ENCODE data around the gene SLBP.

SLBP gene

GRCh38 chr4:1663549-1663948 is 48.6 kb downstream of the SLBP start:
- peaks cover 9% of the 10 kb centered on the region for H3K4me1 ChIP-seq (ENCODE audit: control insufficient read depth, insufficient read depth, low read length)
- no peaks in the 10 kb centered on the region for H3K9me3 ChIP-seq (replicated peaks; ENCODE audit: low read length)
- no peaks in the 10 kb centered on the region for H3K27me3 ChIP-seq (ENCODE audit: control insufficient read depth, insufficient read depth, low read length)

GRCh38 chr4:1661695-1662094 is 50.4 kb downstream of the SLBP start:
- Histone ChIP-seq H3K27me3 (ENCODE audit: control insufficient read depth, insufficient read depth, low read length) (no peaks in the 10 kb centered on the region), H3K36me3 (ENCODE audit: insufficient read depth, low read length) (no peaks in the 10 kb centered on the region), H3K4me1 (ENCODE audit: control insufficient read depth, insufficient read depth, low read length) (no peaks in the 10 kb centered on the region), H3K9me3 (replicated peaks; ENCODE audit: low read length) (no peaks in the 10 kb centered on the region), H3K4me3 (ENCODE audit: low read length) (no peak overlapping the region), H3K9ac (ENCODE audit: low read depth, low read length) (no peak overlapping the region), H3K4me2 (ENCODE audit: low read length) (no peak overlapping the region)

More at GRCh38 chr4:1663549-1663948, 48.6 kb downstream of the SLBP start:
- no peak overlapping the region for H3K9ac ChIP-seq (ENCODE audit: low read depth, low read length)
- no peaks in the 10 kb centered on the region for H3K36me3 ChIP-seq (ENCODE audit: insufficient read depth, low read length)
- H3K4me2 ChIP-seq (ENCODE audit: low read length) = no peak overlapping the region
- no peak overlapping the region for H3K4me3 ChIP-seq (ENCODE audit: low read length)

GRCh38 chr4:1660948-1661677 is 51.0 kb downstream of the SLBP start:
- no peaks in the 10 kb centered on the region for H3K4me1 ChIP-seq (ENCODE audit: control insufficient read depth, insufficient read depth, low read length)
- H3K36me3 ChIP-seq (ENCODE audit: insufficient read depth, low read length) = no peaks in the 10 kb centered on the region
- H3K4me3 ChIP-seq (ENCODE audit: low read length) = no peak overlapping the region
- H3K9me3 ChIP-seq (replicated peaks; ENCODE audit: low read length) = no peaks in the 10 kb centered on the region
- H3K27me3 ChIP-seq (ENCODE audit: control insufficient read depth, insufficient read depth, low read length) = no peaks in the 10 kb centered on the region
- no peak overlapping the region for H3K9ac ChIP-seq (ENCODE audit: low read depth, low read length)
- H3K4me2 ChIP-seq (ENCODE audit: low read length) = no peak overlapping the region

- Histone ChIP-seq H3K9me3 (replicated peaks; ENCODE audit: low read length) (no peaks in the 10 kb centered on the region), H3K4me2 (ENCODE audit: low read length) (no peak overlapping the region), H3K27me3 (ENCODE audit: control insufficient read depth, insufficient read depth, low read length) (no peaks in the 10 kb centered on the region), H3K9ac (ENCODE audit: low read depth, low read length) (no peak overlapping the region), H3K36me3 (ENCODE audit: insufficient read depth, low read length) (no peaks in the 10 kb centered on the region), H3K4me3 (ENCODE audit: low read length) (no peak overlapping the region), H3K4me1 (ENCODE audit: control insufficient read depth, insufficient read depth, low read length) (no peaks in the 10 kb centered on the region)
Observed at GRCh38 chr4:1659104-1660043, 52.7 kb downstream of the SLBP start.

GRCh38 chr4:1658581-1658980 is 53.5 kb downstream of the SLBP start:
- no peaks in the 10 kb centered on the region for H3K9me3 ChIP-seq (replicated peaks; ENCODE audit: low read length)
- H3K4me3 ChIP-seq (ENCODE audit: low read length) = no peak overlapping the region
- no peak overlapping the region for H3K4me2 ChIP-seq (ENCODE audit: low read length)
- H3K27me3 ChIP-seq (ENCODE audit: control insufficient read depth, insufficient read depth, low read length) = no peaks in the 10 kb centered on the region
- no peaks in the 10 kb centered on the region for H3K4me1 ChIP-seq (ENCODE audit: control insufficient read depth, insufficient read depth, low read length)
- no peak overlapping the region for H3K9ac ChIP-seq (ENCODE audit: low read depth, low read length)
- H3K36me3 ChIP-seq (ENCODE audit: insufficient read depth, low read length) = no peaks in the 10 kb centered on the region

- Histone ChIP-seq H3K9me3 (replicated peaks; ENCODE audit: low read length) (no peaks in the 10 kb centered on the region), H3K4me2 (ENCODE audit: low read length) (no peak overlapping the region), H3K36me3 (ENCODE audit: insufficient read depth, low read length) (no peaks in the 10 kb centered on the region), H3K9ac (ENCODE audit: low read depth, low read length) (no peak overlapping the region), H3K4me1 (ENCODE audit: control insufficient read depth, insufficient read depth, low read length) (no peaks in the 10 kb centered on the region), H3K4me3 (ENCODE audit: low read length) (no peak overlapping the region), H3K27me3 (ENCODE audit: control insufficient read depth, insufficient read depth, low read length) (no peaks in the 10 kb centered on the region)
Observed at GRCh38 chr4:1658146-1658545, 54.0 kb downstream of the SLBP start.

- no peaks in the 10 kb centered on the region for H3K9me3 ChIP-seq (replicated peaks; ENCODE audit: low read length)
- H3K9ac ChIP-seq (ENCODE audit: low read depth, low read length) = no peak overlapping the region
- no peak overlapping the region for H3K4me2 ChIP-seq (ENCODE audit: low read length)
- H3K36me3 ChIP-seq (ENCODE audit: insufficient read depth, low read length) = no peaks in the 10 kb centered on the region
- H3K27me3 ChIP-seq (ENCODE audit: control insufficient read depth, insufficient read depth, low read length) = no peaks in the 10 kb centered on the region
- no peak overlapping the region for H3K4me3 ChIP-seq (ENCODE audit: low read length)
- no peaks in the 10 kb centered on the region for H3K4me1 ChIP-seq (ENCODE audit: control insufficient read depth, insufficient read depth, low read length)
Observed at GRCh38 chr4:1656986-1657385, 55.1 kb downstream of the SLBP start.

- H3K27me3 ChIP-seq (ENCODE audit: control insufficient read depth, insufficient read depth, low read length) = no peaks in the 10 kb centered on the region
- no peak overlapping the region for H3K9ac ChIP-seq (ENCODE audit: low read depth, low read length)
- H3K4me1 ChIP-seq (ENCODE audit: control insufficient read depth, insufficient read depth, low read length) = no peaks in the 10 kb centered on the region
- H3K4me3 ChIP-seq (ENCODE audit: low read length) = no peak overlapping the region
- no peak overlapping the region for H3K4me2 ChIP-seq (ENCODE audit: low read length)
- H3K9me3 ChIP-seq (replicated peaks; ENCODE audit: low read length) = no peaks in the 10 kb centered on the region
- no peaks in the 10 kb centered on the region for H3K36me3 ChIP-seq (ENCODE audit: insufficient read depth, low read length)
Observed at GRCh38 chr4:1656132-1656531, 56.0 kb downstream of the SLBP start.

- Histone ChIP-seq H3K4me1 (ENCODE audit: control insufficient read depth, insufficient read depth, low read length) (no peaks in the 10 kb centered on the region), H3K4me2 (ENCODE audit: low read length) (no peak overlapping the region)
Observed at GRCh38 chr4:1655676-1656075, 56.4 kb downstream of the SLBP start.

GRCh38 chr4:1655081-1655480 is 57.0 kb downstream of the SLBP start:
- H3K4me1 ChIP-seq (ENCODE audit: control insufficient read depth, insufficient read depth, low read length) = no peaks in the 10 kb centered on the region
- H3K9ac ChIP-seq (ENCODE audit: low read depth, low read length) = no peak overlapping the region
- H3K36me3 ChIP-seq (ENCODE audit: insufficient read depth, low read length) = no peaks in the 10 kb centered on the region
- no peaks in the 10 kb centered on the region for H3K27me3 ChIP-seq (ENCODE audit: control insufficient read depth, insufficient read depth, low read length)
- H3K9me3 ChIP-seq (replicated peaks; ENCODE audit: low read length) = no peaks in the 10 kb centered on the region
- no peak overlapping the region for H3K4me2 ChIP-seq (ENCODE audit: low read length)
- no peak overlapping the region for H3K4me3 ChIP-seq (ENCODE audit: low read length)

More at GRCh38 chr4:1655676-1656075, 56.4 kb downstream of the SLBP start:
- Histone ChIP-seq H3K27me3 (ENCODE audit: control insufficient read depth, insufficient read depth, low read length) (no peaks in the 10 kb centered on the region), H3K4me3 (ENCODE audit: low read length) (no peak overlapping the region), H3K9ac (ENCODE audit: low read depth, low read length) (no peak overlapping the region), H3K9me3 (replicated peaks; ENCODE audit: low read length) (no peaks in the 10 kb centered on the region), H3K36me3 (ENCODE audit: insufficient read depth, low read length) (no peaks in the 10 kb centered on the region)

- Histone ChIP-seq H3K36me3 (ENCODE audit: insufficient read depth, low read length) (no peaks in the 10 kb centered on the region), H3K9me3 (replicated peaks; ENCODE audit: low read length) (no peaks in the 10 kb centered on the region), H3K4me3 (ENCODE audit: low read length) (no peak overlapping the region), H3K4me2 (ENCODE audit: low read length) (no peak overlapping the region), H3K27me3 (ENCODE audit: control insufficient read depth, insufficient read depth, low read length) (no peaks in the 10 kb centered on the region), H3K9ac (ENCODE audit: low read depth, low read length) (no peak overlapping the region), H3K4me1 (ENCODE audit: control insufficient read depth, insufficient read depth, low read length) (no peaks in the 10 kb centered on the region)
Observed at GRCh38 chr4:1654216-1654955, 57.7 kb downstream of the SLBP start.
